Lower leg skin (tissue), 3 donors: ENCODE results near the gene PSKH1.

ENCODE experiments used
- CTCF ChIP-seq, 3 donors: fragments of 450-650 bp; IDR thresholded peaks; one replicate each; pipeline ENCODE4 v1.5.1; 2016; ENCODE audit warnings: antibody characterized with exemption in 3 of 3, mild to moderate bottlenecking in 3 of 3, moderate library complexity in 2 of 3
- POLR2A ChIP-seq, 2 donors: fragments of 450-650 bp; IDR thresholded peaks; one replicate each; pipeline ENCODE4 v1.6.1; 2016 to 2017; ENCODE audit warnings: antibody characterized with exemption in 2 of 2, mild to moderate bottlenecking in 1 of 2, moderate library complexity in 1 of 2

- TF ChIP-seq CTCF (IDR thresholded peaks at IDR 0.05): no peak
- no peak for TF ChIP-seq POLR2A (IDR thresholded peaks at IDR 0.05)
Measured at GRCh38 chr16:67948015-67948414, 55.0 kb downstream of the PSKH1 start.
